Suprapubic skin (tissue), 4 donors: ENCODE results near the gene KIAA1328. TPM values are rescaled to one million over a fixed set of nuclear protein-coding genes. Genes with fewer than 3 reads are reported as not detected.

Experiments used
- DNase-seq, 2 donors: peaks; one replicate each; pipeline ENCODE4 v3.0.0-alpha.2; 2019; ENCODE audit warnings: low spot score in 2 of 2
- H3K27ac ChIP-seq: fragments of 200-600 bp; sonication (generic); one replicate; pipeline ENCODE4 v1.5.1; 2019
- H3K27me3 ChIP-seq: fragments of 200-600 bp; sonication (generic); one replicate; pipeline ENCODE4 v1.5.1; 2019
- H3K36me3 ChIP-seq: fragments of 200-600 bp; sonication (generic); one replicate; pipeline ENCODE4 v1.5.1; 2019
- H3K4me1 ChIP-seq: fragments of 200-600 bp; sonication (generic); one replicate; pipeline ENCODE4 v1.5.1; 2019
- H3K4me3 ChIP-seq: fragments of 200-600 bp; sonication (generic); one replicate; pipeline ENCODE4 v1.5.1; 2019; ENCODE audit warnings: mild to moderate bottlenecking
- H3K9me3 ChIP-seq: fragments of 200-600 bp; sonication (generic); one replicate; pipeline ENCODE4 v1.5.1; 2019
- EP300 ChIP-seq: sonication (generic); formaldehyde crosslinking; IDR thresholded peaks from one replicate; pipeline ENCODE4 v1.6.1; 2017; ENCODE audit warnings: antibody characterized with exemption
- POLR2A ChIP-seq, 2 donors: fragments of 450-650 bp; IDR thresholded peaks; one replicate each; pipeline ENCODE4 v1.6.1; 2017; ENCODE audit warnings: antibody characterized with exemption in 2 of 2, mild to moderate bottlenecking in 2 of 2, moderate library complexity in 2 of 2
- POLR2AphosphoS5 ChIP-seq, 3 donors: sonication (generic); formaldehyde crosslinking; IDR thresholded peaks; one replicate each; pipeline ENCODE4 v1.6.1; 2017; ENCODE audit warnings: antibody characterized with exemption in 3 of 3
- WGBS: methylation state at CpG from one replicate; pipeline ENCODE4 v1.1.5; 2018; 5-methylcytosine and 5-hydroxymethylcytosine counted together
- total RNA-seq, 4 donors: library from RNA; depleted of rRNA; stranded (reverse); fragments of >200 nt; gene quantifications; one replicate each; pipeline ENCODE4 v1.1.0, GENCODE V29; 2016
- TF ChIP-seq, protein P1 (sequence below), 2 donors: fragments of 200-600 bp in 1 of 2; fragments of 450-650 bp in 1 of 2; sonication (generic) in 1 of 2; IDR thresholded peaks; one replicate each; pipeline ENCODE4 v1.5.1; 2016 to 2019; ENCODE audit warnings: antibody characterized with exemption in 2 of 2, mild to moderate bottlenecking in 1 of 2, moderate library complexity in 1 of 2

Gene KIAA1328
- total RNA-seq, 4 donors from 2014 or later = 14.5 to 55.7 (median 21.6) TPM

DNA sequence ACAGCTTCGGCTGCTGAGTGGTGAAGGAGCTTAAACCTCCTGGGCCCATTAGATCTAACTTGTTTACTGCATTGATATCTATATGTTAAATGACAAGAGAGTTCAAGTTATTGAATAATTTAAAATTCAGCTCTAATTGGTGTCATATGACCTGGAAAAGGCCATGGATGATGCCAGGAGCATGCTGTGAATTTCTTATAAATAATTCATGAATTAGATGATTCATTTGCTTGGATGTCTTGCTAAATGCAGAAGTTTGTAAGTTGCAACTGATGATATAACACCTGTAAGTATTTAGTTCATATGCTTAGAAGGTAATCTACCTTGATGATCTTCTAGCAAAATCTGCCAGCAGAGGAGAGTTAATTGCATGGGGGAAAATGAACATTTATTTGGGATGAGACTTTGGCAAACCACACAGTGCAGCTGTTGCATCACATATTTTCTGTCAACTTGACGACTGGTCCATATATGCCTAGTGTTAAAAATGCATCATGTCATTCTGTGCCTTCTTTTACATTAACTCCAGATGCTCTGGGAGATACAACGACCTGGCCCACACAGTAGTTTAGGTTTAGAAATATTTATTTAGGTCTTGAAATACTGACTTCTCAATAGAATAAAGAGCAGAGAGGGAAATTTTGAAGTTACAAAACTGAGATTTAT lies 226.3 kb downstream of the KIAA1328 start:
- WGBS = 41% methylated on average over 3 of the region's 3 CpGs
- H3K27ac ChIP-seq = no peak overlapping the region
- H3K9me3 ChIP-seq = no peaks in the 10 kb centered on the region
- no peak overlapping the region for H3K4me3 ChIP-seq
- TF ChIP-seq, protein P1, sequence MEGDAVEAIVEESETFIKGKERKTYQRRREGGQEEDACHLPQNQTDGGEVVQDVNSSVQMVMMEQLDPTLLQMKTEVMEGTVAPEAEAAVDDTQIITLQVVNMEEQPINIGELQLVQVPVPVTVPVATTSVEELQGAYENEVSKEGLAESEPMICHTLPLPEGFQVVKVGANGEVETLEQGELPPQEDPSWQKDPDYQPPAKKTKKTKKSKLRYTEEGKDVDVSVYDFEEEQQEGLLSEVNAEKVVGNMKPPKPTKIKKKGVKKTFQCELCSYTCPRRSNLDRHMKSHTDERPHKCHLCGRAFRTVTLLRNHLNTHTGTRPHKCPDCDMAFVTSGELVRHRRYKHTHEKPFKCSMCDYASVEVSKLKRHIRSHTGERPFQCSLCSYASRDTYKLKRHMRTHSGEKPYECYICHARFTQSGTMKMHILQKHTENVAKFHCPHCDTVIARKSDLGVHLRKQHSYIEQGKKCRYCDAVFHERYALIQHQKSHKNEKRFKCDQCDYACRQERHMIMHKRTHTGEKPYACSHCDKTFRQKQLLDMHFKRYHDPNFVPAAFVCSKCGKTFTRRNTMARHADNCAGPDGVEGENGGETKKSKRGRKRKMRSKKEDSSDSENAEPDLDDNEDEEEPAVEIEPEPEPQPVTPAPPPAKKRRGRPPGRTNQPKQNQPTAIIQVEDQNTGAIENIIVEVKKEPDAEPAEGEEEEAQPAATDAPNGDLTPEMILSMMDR (IDR thresholded peaks at IDR 0.05) = no peak
- TF ChIP-seq POLR2AphosphoS5 (IDR thresholded peaks at IDR 0.05) (no peak), POLR2A (IDR thresholded peaks at IDR 0.05) (no peak), EP300 (no peak)
- no peaks in the 10 kb centered on the region for H3K4me1 ChIP-seq
- H3K27me3 ChIP-seq = no peaks in the 10 kb centered on the region
- H3K36me3 ChIP-seq = no peaks in the 10 kb centered on the region
- DNase-seq = no peak

DNA sequence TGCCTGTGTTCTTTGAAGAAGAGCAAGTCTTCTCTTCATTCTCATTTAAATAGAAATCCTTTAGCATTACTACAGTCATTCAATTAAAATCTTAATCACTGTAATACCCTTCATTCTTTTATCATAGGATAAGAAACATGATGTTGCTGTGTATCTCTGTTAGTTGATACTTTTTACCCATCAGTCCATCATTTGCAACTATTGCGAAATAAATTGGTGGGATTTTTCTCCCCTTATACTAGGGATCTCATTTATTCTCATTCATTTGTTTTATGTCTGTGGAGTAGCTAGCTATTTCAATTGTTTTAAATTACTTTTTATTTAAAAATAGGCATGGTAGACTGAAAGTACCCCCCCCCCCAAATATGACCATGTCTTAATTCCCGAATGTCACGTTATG lies 235.3 kb downstream of the KIAA1328 start:
- 96% methylated on average over 3 of the region's 3 CpGs for WGBS
- H3K4me3 ChIP-seq = no peak overlapping the region
- no peaks in the 10 kb centered on the region for H3K9me3 ChIP-seq
- H3K27me3 ChIP-seq = no peaks in the 10 kb centered on the region
- H3K4me1 ChIP-seq = no peaks in the 10 kb centered on the region
- H3K27ac ChIP-seq = no peak overlapping the region
- H3K36me3 ChIP-seq = peaks cover 7% of the 10 kb centered on the region
- no peak for TF ChIP-seq POLR2AphosphoS5 (IDR thresholded peaks at IDR 0.05)
- no peak for TF ChIP-seq EP300
- no peak for TF ChIP-seq POLR2A (IDR thresholded peaks at IDR 0.05)
- TF ChIP-seq, protein P1 (IDR thresholded peaks at IDR 0.05) = no peak
- DNase-seq = no peak

DNA sequence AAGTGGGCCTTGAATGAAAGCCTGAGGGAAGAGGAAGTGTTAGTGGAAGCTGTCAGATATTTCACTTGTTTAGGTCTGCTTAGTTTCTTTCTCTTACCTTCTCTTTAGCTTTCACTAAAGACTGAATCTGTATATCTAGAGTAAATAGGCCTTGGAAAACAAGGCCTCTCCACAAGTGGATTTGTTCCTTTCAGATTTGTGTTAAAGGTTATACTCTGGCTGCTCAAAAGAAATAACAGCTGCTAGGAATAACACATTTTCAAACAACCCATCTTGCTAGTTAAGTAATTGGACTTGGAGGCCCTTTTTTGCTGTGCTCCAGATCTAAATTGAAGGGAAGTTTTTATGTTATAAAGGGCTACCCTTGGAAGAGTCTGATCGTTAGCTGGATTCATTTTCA lies 236.3 kb downstream of the KIAA1328 start:
- H3K4me3 ChIP-seq = no peak overlapping the region
- DNase-seq = no peak
- 93% methylated on average over 1 of the region's 1 CpG for WGBS
- no peaks in the 10 kb centered on the region for H3K27me3 ChIP-seq
- H3K9me3 ChIP-seq = peaks cover 2% of the 10 kb centered on the region
- H3K4me1 ChIP-seq = no peaks in the 10 kb centered on the region
- peaks cover 7% of the 10 kb centered on the region for H3K36me3 ChIP-seq
- TF ChIP-seq, protein P1 (IDR thresholded peaks at IDR 0.05) = no peak
- TF ChIP-seq POLR2A (IDR thresholded peaks at IDR 0.05) (no peak), EP300 (no peak), POLR2AphosphoS5 (IDR thresholded peaks at IDR 0.05) (no peak)
- H3K27ac ChIP-seq = no peak overlapping the region

DNA sequence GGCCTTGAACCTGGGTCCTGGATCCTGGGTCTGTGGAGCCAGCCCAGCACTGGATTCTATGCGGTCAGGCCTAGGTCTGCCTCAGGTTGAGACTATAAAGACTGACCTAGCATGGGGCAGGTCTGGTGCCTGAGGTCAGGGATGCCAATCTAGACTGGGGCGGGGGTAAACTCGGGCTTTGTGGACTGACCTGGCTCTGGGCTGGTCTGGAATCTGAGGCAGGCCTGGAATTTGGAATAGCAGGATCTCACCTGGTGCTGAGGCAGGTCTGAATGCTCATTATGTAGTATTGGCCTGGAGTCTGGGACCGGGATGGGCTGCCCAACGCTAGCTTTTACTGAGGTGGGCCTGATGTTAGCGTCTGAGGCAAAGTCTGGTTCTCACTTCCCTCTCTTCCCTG lies 256.0 kb downstream of the KIAA1328 start:
- Histone ChIP-seq H3K4me3 (no peak overlapping the region), H3K27me3 (no peaks in the 10 kb centered on the region), H3K27ac (no peak overlapping the region), H3K9me3 (no peaks in the 10 kb centered on the region), H3K4me1 (no peaks in the 10 kb centered on the region), H3K36me3 (no peaks in the 10 kb centered on the region)
- DNase-seq = no peak
- 77% methylated on average over 6 of the region's 6 CpGs for WGBS
- TF ChIP-seq, protein P1 (IDR thresholded peaks at IDR 0.05) = no peak
- TF ChIP-seq POLR2A (IDR thresholded peaks at IDR 0.05) = no peak
- TF ChIP-seq EP300 = no peak
- no peak for TF ChIP-seq POLR2AphosphoS5 (IDR thresholded peaks at IDR 0.05)

- TF ChIP-seq EP300 = no peak
- TF ChIP-seq, protein P1 (IDR thresholded peaks at IDR 0.05) = no peak
- TF ChIP-seq POLR2AphosphoS5 (IDR thresholded peaks at IDR 0.05) = no peak
- no peak for TF ChIP-seq POLR2A (IDR thresholded peaks at IDR 0.05)
- no peak for DNase-seq
- no peaks in the 10 kb centered on the region for H3K9me3 ChIP-seq
- WGBS = 96% methylated on average over 2 of the region's 2 CpGs
- H3K27ac ChIP-seq = no peak overlapping the region
- no peaks in the 10 kb centered on the region for H3K36me3 ChIP-seq
- no peak overlapping the region for H3K4me3 ChIP-seq
- H3K4me1 ChIP-seq = no peaks in the 10 kb centered on the region
- H3K27me3 ChIP-seq = no peaks in the 10 kb centered on the region
Observed at GRCh38 chr18:37085362-37085761, 256.4 kb downstream of the KIAA1328 start.
